GM19240 (cell line): ENCODE data around the gene LIME1.
"Not testable (repeated sequence)": the region's sequence is repeated elsewhere in the genome, so short reads cannot be mapped to it uniquely, and the experiment has no call there.

Experiments used
- DNase-seq: peaks from one replicate; pipeline ENCODE4 v3.0.0; 2011; ENCODE audit warnings: low spot score; ENCODE audit not compliant: insufficient read length

The LIME1 gene

GRCh38 chr20:63707558-63708300 is 28.7 kb upstream of the LIME1 start, which contains the start of the genes ARFRP1 and ZGPAT:
ARFRP1 (minus strand) TSS chr20:63707976; CDS start chr20:63707091, 885 bp downstream.
ZGPAT (plus strand) TSS chr20:63708039; CDS start chr20:63708581, 542 bp downstream.
- DNase-seq, result peak; percentile 83

- no peak for DNase-seq
Observed at GRCh38 chr20:63708301-63709148, 27.9 kb upstream of the LIME1 start.

DNA sequence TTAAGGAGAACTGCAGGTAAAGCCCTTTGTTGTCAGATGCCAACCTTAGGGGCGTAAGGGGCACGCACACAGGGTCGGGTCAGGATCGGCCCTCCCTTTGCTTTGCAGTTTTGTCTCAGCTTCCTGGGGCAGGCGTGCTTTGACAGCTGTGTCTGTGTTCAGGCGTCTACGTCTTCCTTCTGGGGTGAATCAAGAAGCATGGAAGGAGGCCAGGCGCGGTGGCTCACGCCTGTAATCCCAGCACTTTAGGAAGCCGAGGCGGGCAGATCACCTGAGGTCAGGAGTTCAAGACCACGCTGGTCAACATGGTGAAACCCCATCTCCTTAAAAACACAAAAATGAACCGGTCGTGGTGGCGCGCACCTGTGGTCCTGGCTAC is 27.3 kb upstream of the LIME1 start:
- no peak for DNase-seq

DNA sequence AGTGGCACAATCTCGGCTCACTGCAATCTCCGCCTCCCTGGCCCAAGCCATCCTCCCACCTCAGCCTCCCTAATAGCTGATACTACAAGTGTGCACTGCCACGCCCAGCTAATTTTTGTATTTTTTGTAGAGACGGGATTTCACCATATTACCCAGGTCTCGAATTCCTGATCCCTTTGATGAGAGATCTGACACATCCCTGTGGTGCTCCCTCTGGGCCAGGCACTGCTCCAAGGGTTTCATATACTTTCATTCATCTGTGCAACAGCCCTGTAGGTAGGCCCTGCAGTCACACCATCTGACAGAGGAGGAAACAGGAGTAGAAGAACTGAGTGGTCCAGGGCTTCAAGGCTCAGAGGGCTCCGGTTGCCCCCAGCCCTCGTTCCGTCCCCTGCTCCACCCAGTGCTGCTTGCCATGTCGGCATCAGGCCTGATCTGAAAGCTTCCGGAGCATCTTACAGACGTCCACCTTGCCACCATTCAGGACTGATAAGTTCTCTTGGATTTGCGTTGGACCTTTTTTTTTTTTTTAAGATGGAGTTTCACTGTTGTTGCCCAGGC is 25.3 kb upstream of the LIME1 start:
- no peak for DNase-seq

GRCh38 chr20:63712191-63712590 is 24.3 kb upstream of the LIME1 start:
- DNase-seq, result no peak

DNA sequence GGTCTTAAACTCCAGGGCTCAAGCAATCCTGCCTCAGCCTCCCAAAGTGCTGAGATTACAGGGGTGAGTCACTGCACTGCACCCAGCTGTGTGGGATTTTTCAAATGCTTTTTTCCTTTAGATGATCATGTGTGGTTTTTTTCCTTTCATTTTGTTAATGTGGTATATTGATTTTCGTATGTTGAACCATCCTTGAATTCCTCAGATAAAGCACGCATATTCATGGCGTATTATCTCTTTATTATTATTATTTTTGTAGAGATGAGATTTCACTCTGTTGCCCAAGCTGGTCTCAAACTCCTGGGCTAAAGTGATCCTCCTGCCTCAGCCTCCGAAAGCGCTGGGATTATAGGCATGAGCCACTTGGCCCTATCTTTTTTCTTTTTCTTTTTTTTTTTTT is 21.6 kb upstream of the LIME1 start:
- DNase-seq, result no peak

DNA sequence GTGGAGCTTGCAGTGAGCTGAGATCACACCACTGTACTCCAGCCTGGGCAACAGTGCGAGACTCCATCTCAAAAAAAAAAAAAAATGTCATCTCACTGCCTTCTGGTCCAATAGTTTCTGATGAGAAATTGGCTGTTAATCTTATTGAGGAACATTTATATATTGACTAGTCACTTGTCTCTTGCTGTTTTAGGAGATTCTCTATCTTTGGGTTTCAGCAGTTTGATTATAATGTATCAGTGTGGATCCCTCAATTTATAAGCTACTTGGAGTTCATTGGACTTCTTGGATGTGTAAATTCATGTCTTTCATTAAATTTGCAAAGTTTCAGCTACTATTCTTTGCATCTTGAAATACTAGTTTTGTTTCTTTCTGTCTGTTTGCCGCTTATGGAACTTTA is 17.5 kb upstream of the LIME1 start:
- DNase-seq, result no peak

DNA sequence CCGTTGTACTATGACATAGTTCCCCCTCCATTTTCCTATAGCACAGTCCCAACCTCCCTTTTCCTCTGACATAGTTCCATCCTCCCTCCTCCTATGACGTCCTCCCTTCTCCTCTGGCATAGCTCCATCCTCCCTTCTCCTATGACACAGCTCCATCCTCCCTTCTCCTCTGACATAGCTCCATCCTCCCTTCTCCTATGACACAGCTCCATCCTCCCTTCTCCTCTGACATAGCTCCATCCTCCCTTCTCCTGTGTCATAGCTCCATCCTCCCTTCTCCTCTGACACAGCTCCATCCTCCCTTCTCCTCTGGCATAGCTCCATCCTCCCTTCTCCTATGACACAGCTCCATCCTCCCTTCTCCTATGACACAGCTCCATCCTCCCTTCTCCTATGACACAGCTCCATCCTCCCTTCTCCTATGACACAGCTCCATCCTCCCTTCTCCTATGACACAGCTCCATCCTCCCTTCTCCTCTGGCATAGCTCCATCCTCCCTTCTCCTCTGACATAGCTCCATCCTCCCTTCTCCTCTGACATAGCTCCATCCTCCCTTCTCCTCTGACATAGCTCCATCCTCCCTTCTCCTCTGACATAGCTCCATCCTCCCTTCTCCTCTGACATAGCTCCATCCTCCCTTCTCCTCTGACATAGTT is 13.4 kb upstream of the LIME1 start:
- DNase-seq, result not testable (repeated sequence)

DNA sequence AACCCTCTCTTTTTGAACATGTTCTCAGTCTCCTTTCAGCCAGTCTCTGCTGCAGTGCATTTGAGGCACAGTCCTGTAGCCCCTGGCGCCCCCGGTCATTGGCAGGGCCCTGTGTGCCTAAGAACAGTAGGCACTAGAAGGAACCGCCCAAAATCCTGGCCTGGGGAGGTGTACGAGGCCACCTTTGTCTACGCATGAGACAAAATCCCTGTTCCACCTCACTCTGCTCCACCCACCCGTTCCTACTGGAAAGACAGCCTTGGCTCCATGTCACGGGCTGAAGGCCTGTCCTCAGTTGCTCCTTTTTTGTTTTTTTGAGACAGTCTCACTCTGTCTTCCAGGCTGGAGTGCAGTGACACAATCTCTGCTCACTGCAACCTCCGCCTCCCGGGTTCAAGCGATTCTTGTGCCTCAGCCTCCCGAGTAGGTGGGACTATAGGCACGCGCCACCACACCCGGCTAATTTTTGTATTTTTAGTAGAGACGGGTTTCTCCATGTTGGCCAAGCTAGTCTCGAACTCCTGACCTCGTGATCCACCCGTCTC is 6.2 kb upstream of the LIME1 start:
- DNase-seq, result not testable (repeated sequence)

GRCh38 chr20:63731410-63731809 is 5.1 kb upstream of the LIME1 start:
- no peak for DNase-seq

- no peak for DNase-seq
Observed at GRCh38 chr20:63732118-63733095, 4.1 kb upstream of the LIME1 start.

DNA sequence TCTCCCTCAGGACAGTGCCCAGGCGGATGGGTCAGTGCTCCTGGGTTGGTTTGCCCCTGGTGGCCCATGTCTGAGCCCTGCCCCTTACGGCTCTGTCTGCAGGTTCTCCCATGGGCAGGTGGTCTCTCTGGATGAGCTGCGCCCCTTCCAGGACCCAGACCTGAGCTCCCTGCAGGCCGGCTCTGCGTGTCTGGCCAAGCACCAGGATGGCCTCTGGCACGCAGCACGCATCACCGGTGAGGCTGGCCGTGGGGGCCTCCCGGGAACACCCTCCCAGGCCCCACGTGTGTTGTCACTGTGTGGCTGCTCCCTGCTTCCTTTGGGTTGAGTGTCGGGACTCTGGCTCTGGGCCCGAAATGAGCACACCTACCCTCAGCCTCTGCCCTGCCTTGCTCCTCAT is 3.3 kb upstream of the LIME1 start:
- no peak for DNase-seq

DNA sequence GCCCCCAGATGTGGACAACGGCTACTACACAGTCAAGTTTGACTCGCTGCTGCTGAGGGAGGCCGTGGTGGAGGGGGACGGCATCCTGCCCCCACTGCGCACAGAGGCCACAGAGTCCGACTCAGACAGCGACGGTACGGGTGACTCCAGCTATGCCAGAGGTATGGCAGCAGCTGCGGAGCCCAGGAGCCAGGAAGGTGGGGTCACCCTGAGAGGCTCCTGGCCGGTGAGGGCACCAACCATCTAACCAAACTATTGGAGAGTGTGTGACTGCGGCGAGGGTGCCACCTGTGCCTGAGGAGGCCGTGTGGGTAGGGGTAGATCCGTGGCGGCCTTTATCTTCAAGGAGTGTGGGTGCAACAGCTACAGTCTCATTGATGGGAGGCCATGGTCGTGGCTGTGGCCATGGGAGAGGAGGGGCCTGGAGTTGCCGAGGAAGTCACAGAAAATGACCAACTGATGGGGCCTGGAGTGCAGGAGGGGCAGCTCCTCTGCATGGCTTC is 2.8 kb upstream of the LIME1 start:
- DNase-seq, result no peak

GRCh38 chr20:63734111-63734945 is 2.1 kb upstream of the LIME1 start:
- no peak for DNase-seq

- DNase-seq, result no peak
Observed at GRCh38 chr20:63734946-63735858, 1.3 kb upstream of the LIME1 start.

DNA sequence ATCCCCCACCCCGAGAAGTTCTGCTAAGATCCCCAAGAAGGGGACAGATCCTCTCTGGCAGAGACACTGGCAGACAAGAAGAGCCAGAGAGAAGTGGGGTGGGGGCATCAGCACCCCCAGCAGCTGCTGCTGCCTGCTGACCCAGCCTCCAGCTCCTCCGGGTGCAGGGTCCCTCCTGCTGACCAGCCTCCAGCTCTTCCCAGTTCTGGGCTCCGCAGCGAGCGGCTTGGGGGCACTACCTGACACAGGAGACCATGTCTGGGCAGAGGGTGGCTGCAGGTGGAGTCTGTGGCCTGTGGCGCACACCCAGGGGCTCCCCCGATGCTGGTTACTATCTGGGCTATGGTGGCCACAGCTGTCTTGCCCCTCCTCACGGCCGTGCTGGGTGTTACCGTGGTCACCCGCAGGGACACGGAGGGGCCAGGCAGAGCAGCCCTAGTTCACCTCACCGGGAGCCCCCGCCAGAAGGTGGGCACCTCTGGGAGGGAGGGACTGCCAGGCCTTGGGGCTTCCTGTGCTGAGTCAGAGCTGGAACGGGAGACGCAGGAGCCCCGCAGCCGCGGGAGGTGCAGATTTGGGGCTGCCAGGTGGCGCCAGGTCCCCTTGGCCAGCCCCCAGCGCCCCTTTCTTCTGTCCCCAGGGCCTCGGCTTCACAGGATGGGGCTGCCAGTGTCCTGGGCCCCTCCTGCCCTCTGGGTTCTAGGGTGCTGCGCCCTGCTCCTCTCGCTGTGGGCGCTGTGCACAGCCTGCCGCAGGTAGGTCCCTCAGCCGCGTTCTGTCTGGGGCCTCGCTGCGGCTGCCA is 630 bp downstream of the LIME1 start:
- no peak for DNase-seq

- no peak for DNase-seq
Observed at GRCh38 chr20:63737695-63737944, 1.2 kb downstream of the LIME1 start.
